CD14-positive monocyte (primary cell): ENCODE data around the gene BEND7. TPM values are rescaled to one million over a fixed set of nuclear protein-coding genes. Genes with fewer than 3 reads are reported as not detected.

Experiments used
- DNase-seq, 3 donors: peaks; one replicate each; pipeline ENCODE4 v3.0.0-alpha.2; 2011 to 2022
- H2AFZ ChIP-seq: 2 replicates; pipeline ENCODE4 v1.6.0; 2012; ENCODE audit warnings: mild to moderate bottlenecking, low read depth, low read length, inconsistent platforms; ENCODE audit not compliant: insufficient read depth, poor library complexity, severe bottlenecking
- H3K27ac ChIP-seq, 2 donors: 1 replicate in 1 of 2; 2 replicates in 1 of 2; pipeline ENCODE4 v1.5.1; 2012 to 2013; ENCODE audit warnings: low read length in 2 of 2, control low read depth in 1 of 2, inconsistent platforms in 1 of 2, low read depth in 1 of 2, mild to moderate bottlenecking in 1 of 2
- H3K27me3 ChIP-seq, 2 donors: one replicate each; pipeline versions ENCODE4 v1.6.0 to v1.6.1; 2011 to 2013; ENCODE audit warnings: low read length in 2 of 2; ENCODE audit not compliant: control insufficient read depth in 2 of 2, insufficient read depth in 2 of 2
- H3K36me3 ChIP-seq, 2 donors: replicated peaks in 1 of 2; 1 replicate in 1 of 2; 2 replicates in 1 of 2; pipeline versions ENCODE4 v1.5.1 to v1.6.1; 2012 to 2013; ENCODE audit warnings: low read length in 2 of 2, control low read depth in 1 of 2, inconsistent platforms in 1 of 2, mild to moderate bottlenecking in 1 of 2; ENCODE audit not compliant: insufficient read depth in 2 of 2, control insufficient read depth in 1 of 2
- H3K4me1 ChIP-seq, 2 donors: 1 replicate in 1 of 2; 2 replicates in 1 of 2; pipeline versions ENCODE4 v1.5.1 to v1.6.1; 2012 to 2013; ENCODE audit warnings: low read length in 2 of 2, control low read depth in 1 of 2, inconsistent platforms in 1 of 2, mild to moderate bottlenecking in 1 of 2, moderate library complexity in 1 of 2; ENCODE audit not compliant: insufficient read depth in 2 of 2, control insufficient read depth in 1 of 2
- H3K4me2 ChIP-seq: replicated peaks from 2 replicates; pipeline ENCODE3; 2012; ENCODE audit warnings: low read length, moderate library complexity, mild to moderate bottlenecking; ENCODE audit not compliant: poor library complexity, severe bottlenecking; ENCODE audit errors: extremely low read depth
- H3K4me3 ChIP-seq, 3 experiments: fragments of 200-600 bp in 1 of 3; sonication (generic) in 1 of 3; replicated peaks in 1 of 3; 1 replicate in 2 of 3; 2 replicates in 1 of 3; pipeline ENCODE4 v1.5.1; 2011 to 2013; ENCODE audit warnings: low read length in 3 of 3, mild to moderate bottlenecking in 3 of 3, control low read depth in 2 of 3, low read depth in 2 of 3, inconsistent platforms in 1 of 3, moderate library complexity in 1 of 3
- H3K79me2 ChIP-seq: 2 replicates; pipeline ENCODE4 v1.6.0; 2012; ENCODE audit warnings: mild to moderate bottlenecking, control low read depth, inconsistent platforms, low read length, moderate library complexity; ENCODE audit not compliant: insufficient read depth
- H3K9ac ChIP-seq: 2 replicates; pipeline ENCODE4 v1.6.0; 2017; ENCODE audit warnings: low read length, mild to moderate bottlenecking; ENCODE audit not compliant: insufficient read depth, poor library complexity, severe bottlenecking
- H3K9me3 ChIP-seq, 2 donors: replicated peaks in 1 of 2; 1 replicate in 1 of 2; 2 replicates in 1 of 2; pipeline versions ENCODE4 v1.5.1 to v1.6.1; 2012 to 2013; ENCODE audit warnings: low read length in 2 of 2, control low read depth in 1 of 2; ENCODE audit not compliant: control insufficient read depth in 1 of 2, insufficient read depth in 1 of 2
- H4K20me1 ChIP-seq: 2 replicates; pipeline ENCODE4 v1.6.0; 2012; ENCODE audit warnings: mild to moderate bottlenecking, low read length, control low read depth, moderate library complexity; ENCODE audit not compliant: insufficient read depth
- H3K27ac Mint-ChIP-seq, 7 donors: one replicate each; pipeline ENCODE4 v1.8.0; 2020; ENCODE audit warnings: mild to moderate bottlenecking in 7 of 7, mixed read lengths in 7 of 7, moderate library complexity in 6 of 7, inconsistent platforms in 2 of 7
- H3K27me3 Mint-ChIP-seq, 3 donors: one replicate each; pipeline ENCODE4 v1.8.0; 2021 to 2022; ENCODE audit warnings: low read depth in 3 of 3, mild to moderate bottlenecking in 3 of 3, mixed read lengths in 3 of 3, moderate library complexity in 3 of 3, inconsistent platforms in 1 of 3
- H3K36me3 Mint-ChIP-seq, 2 donors: one replicate each; pipeline ENCODE4 v1.8.0; 2020; ENCODE audit warnings: mixed read lengths in 2 of 2, inconsistent platforms in 1 of 2, mild to moderate bottlenecking in 1 of 2
- H3K4me1 Mint-ChIP-seq: one replicate; pipeline ENCODE4 v1.8.0; 2020; ENCODE audit warnings: mild to moderate bottlenecking, mixed read lengths
- H3K4me3 Mint-ChIP-seq, 2 donors: one replicate each; pipeline ENCODE4 v1.8.0; 2020; ENCODE audit warnings: mild to moderate bottlenecking in 2 of 2, mixed read lengths in 2 of 2, moderate library complexity in 1 of 2
- H3K9me3 Mint-ChIP-seq, 7 donors: one replicate each; pipeline ENCODE4 v1.8.0; 2020 to 2022; ENCODE audit warnings: mixed read lengths in 7 of 7, mild to moderate bottlenecking in 6 of 7, moderate library complexity in 6 of 7, inconsistent platforms in 2 of 7
- WGBS: methylation state at CpG from one replicate; pipeline ENCODE4 v1.1.5; 2013; ENCODE audit warnings: missing lambda C conversion rate; ENCODE audit not compliant: insufficient coverage; 5-methylcytosine and 5-hydroxymethylcytosine counted together
- intact Hi-C, 2 donors: fragments of 100-400 bp; cut with micrococcal nuclease; formaldehyde crosslinking; loops; one replicate each; pipeline versions ENCODE4 v1.15.0 to v1.15.1; 2023
- polyA plus RNA-seq, 3 donors: library from polyadenylated mRNA; depleted of rRNA in 1 of 3; unstranded in 2 of 3; stranded (reverse) in 1 of 3; fragments of 300-500 nt in 2 of 3; fragments of >200 nt in 1 of 3; fragmentation: Illumina TruSeq in 2 of 3; gene quantifications; 1 replicate in 2 of 3; 2 replicates in 1 of 3; pipeline ENCODE4 v1.2.3, GENCODE V29; 2012 to 2021
- TF ChIP-seq, protein P1 (sequence below): fragments of 200-600 bp; IDR thresholded peaks from one replicate; pipeline ENCODE4 v1.8.0; 2022; ENCODE audit warnings: antibody characterized with exemption, mild to moderate bottlenecking

The BEND7 gene
- polyA plus RNA-seq, 3 donors: 0.65 TPM; not detected in 2

- Mint-ChIP-seq H3K27ac (no peak overlapping the region), H3K36me3 (no peaks in the 10 kb centered on the region), H3K27me3 (peaks cover 0 to 2% (median 2%) of the 10 kb centered on the region in 3 donors), H3K9me3 (no peaks in the 10 kb centered on the region), H3K4me3 (no peak overlapping the region), H3K4me1 (no peaks in the 10 kb centered on the region)
- H4K20me1 ChIP-seq: no peaks in the 10 kb centered on the region
- no peak overlapping the region for H3K4me2 ChIP-seq
- H3K9ac ChIP-seq: no peak overlapping the region
- WGBS: 87% methylated on average over 7 of the region's 10 CpGs
- no peaks in the 10 kb centered on the region for H3K27me3 ChIP-seq
- H3K4me1 ChIP-seq: no peaks in the 10 kb centered on the region
- no peaks in the 10 kb centered on the region for H3K79me2 ChIP-seq
- TF ChIP-seq, protein P1, sequence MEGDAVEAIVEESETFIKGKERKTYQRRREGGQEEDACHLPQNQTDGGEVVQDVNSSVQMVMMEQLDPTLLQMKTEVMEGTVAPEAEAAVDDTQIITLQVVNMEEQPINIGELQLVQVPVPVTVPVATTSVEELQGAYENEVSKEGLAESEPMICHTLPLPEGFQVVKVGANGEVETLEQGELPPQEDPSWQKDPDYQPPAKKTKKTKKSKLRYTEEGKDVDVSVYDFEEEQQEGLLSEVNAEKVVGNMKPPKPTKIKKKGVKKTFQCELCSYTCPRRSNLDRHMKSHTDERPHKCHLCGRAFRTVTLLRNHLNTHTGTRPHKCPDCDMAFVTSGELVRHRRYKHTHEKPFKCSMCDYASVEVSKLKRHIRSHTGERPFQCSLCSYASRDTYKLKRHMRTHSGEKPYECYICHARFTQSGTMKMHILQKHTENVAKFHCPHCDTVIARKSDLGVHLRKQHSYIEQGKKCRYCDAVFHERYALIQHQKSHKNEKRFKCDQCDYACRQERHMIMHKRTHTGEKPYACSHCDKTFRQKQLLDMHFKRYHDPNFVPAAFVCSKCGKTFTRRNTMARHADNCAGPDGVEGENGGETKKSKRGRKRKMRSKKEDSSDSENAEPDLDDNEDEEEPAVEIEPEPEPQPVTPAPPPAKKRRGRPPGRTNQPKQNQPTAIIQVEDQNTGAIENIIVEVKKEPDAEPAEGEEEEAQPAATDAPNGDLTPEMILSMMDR: no peak
- intact Hi-C loops: no loop called here
- no peaks in the 10 kb centered on the region for H3K36me3 ChIP-seq
- no peaks in the 10 kb centered on the region for H3K9me3 ChIP-seq
- no peak for DNase-seq
- no peak overlapping the region for H3K27ac ChIP-seq
- no peak overlapping the region for H2AFZ ChIP-seq
- no peak overlapping the region for H3K4me3 ChIP-seq
These were observed 47.1 kb downstream of the BEND7 start for GRCh38 chr10:13481690-13482089.

- Mint-ChIP-seq H3K27ac (no peak overlapping the region), H3K36me3 (no peaks in the 10 kb centered on the region), H3K9me3 (no peaks in the 10 kb centered on the region), H3K27me3 (peaks cover 0 to 2% (median 0%) of the 10 kb centered on the region in 3 donors), H3K4me3 (no peak overlapping the region), H3K4me1 (no peaks in the 10 kb centered on the region)
- TF ChIP-seq, protein P1: no peak
- H3K4me3 ChIP-seq: no peak overlapping the region
- no peak overlapping the region for H2AFZ ChIP-seq
- no peaks in the 10 kb centered on the region for H3K79me2 ChIP-seq
- H3K9me3 ChIP-seq: peaks cover 11 to 20% of the 10 kb centered on the region in 2 donors
- H3K4me1 ChIP-seq: no peaks in the 10 kb centered on the region
- intact Hi-C loops: no loop called here
- H4K20me1 ChIP-seq: no peaks in the 10 kb centered on the region
- no peak overlapping the region for H3K9ac ChIP-seq
- DNase-seq: no peak
- H3K27me3 ChIP-seq: no peaks in the 10 kb centered on the region
- no peaks in the 10 kb centered on the region for H3K36me3 ChIP-seq
- no peak overlapping the region for H3K4me2 ChIP-seq
- H3K27ac ChIP-seq: no peak overlapping the region
These were observed 53.7 kb downstream of the BEND7 start for GRCh38 chr10:13475124-13475523.
